ENCODE results near the gene C10orf62. TPM values are rescaled to one million over a fixed set of nuclear protein-coding genes. Genes with fewer than 3 reads are reported as not detected.

The C10orf62 gene
- total and polyA plus RNA-seq, 9 donors: 0.14 TPM; not detected in 8

Other genes with a start within 250 kb of the C10orf62 start
- gene RRP12, start 188.4 kb upstream of the C10orf62 start, total RNA-seq: 14.3 TPM
- 10 to 100 TPM; 19.1 to 26.0 (median 21.6) TPM for gene RRP12, start 188.4 kb upstream of the C10orf62 start, polyA plus RNA-seq (ENCODE audit: insufficient read depth in 1 of 8, insufficient read length in 8 of 8, low replicate concordance in 1 of 8)
- gene PGAM1, start 163.5 kb upstream of the C10orf62 start, total RNA-seq: 102 TPM
- gene PGAM1, start 163.5 kb upstream of the C10orf62 start, polyA plus RNA-seq (ENCODE audit: insufficient read depth in 1 of 8, insufficient read length in 8 of 8, low replicate concordance in 1 of 8): 100 to 1,000 TPM; 103 to 160 (median 113) TPM
- 30.2 TPM for gene EXOSC1, start 143.7 kb upstream of the C10orf62 start, total RNA-seq
- 10 to 100 TPM; 24.1 to 32.2 (median 29.8) TPM for gene EXOSC1, start 143.7 kb upstream of the C10orf62 start, polyA plus RNA-seq (ENCODE audit: insufficient read depth in 1 of 8, insufficient read length in 8 of 8, low replicate concordance in 1 of 8)
- 27.8 TPM for gene ZDHHC16, start 143.5 kb upstream of the C10orf62 start, total RNA-seq
- 10 to 100 TPM; 26.8 to 34.6 (median 31.5) TPM for gene ZDHHC16, start 143.5 kb upstream of the C10orf62 start, polyA plus RNA-seq (ENCODE audit: insufficient read depth in 1 of 8, insufficient read length in 8 of 8, low replicate concordance in 1 of 8)
- 51.9 TPM for gene MMS19, start 91.3 kb upstream of the C10orf62 start, total RNA-seq
- 10 to 100 TPM; 57.6 to 70.8 (median 65.1) TPM for gene MMS19, start 91.3 kb upstream of the C10orf62 start, polyA plus RNA-seq (ENCODE audit: insufficient read depth in 1 of 8, insufficient read length in 8 of 8, low replicate concordance in 1 of 8)
- gene UBTD1, start 90.8 kb upstream of the C10orf62 start, total RNA-seq: 10.6 TPM
- gene UBTD1, start 90.8 kb upstream of the C10orf62 start, polyA plus RNA-seq (ENCODE audit: insufficient read depth in 1 of 8, insufficient read length in 8 of 8, low replicate concordance in 1 of 8): 10 to 100 TPM; 13.0 to 18.9 (median 14.8) TPM
- gene ANKRD2, start 16.9 kb upstream of the C10orf62 start, total RNA-seq: 27.6 TPM
- gene ANKRD2, start 16.9 kb upstream of the C10orf62 start, polyA plus RNA-seq (ENCODE audit: insufficient read depth in 1 of 8, insufficient read length in 8 of 8, low replicate concordance in 1 of 8): 10 to 100 TPM in 6 of 8 donors, 1 to 10 TPM in 2; 6.4 to 34.6 (median 16.1) TPM
- gene HOGA1, start 5.3 kb upstream of the C10orf62 start, total RNA-seq: 0.89 TPM
- 1 to 10 TPM in 1 of 8 donors, under 1 TPM in 7; 0.41 to 1.0 (median 0.73) TPM for gene HOGA1, start 5.3 kb upstream of the C10orf62 start, polyA plus RNA-seq (ENCODE audit: insufficient read depth in 1 of 8, insufficient read length in 8 of 8, low replicate concordance in 1 of 8)
- 3.8 TPM for gene MORN4, start 43.8 kb downstream of the C10orf62 start, total RNA-seq
- 1 to 10 TPM; 4.4 to 7.6 (median 5.5) TPM for gene MORN4, start 43.8 kb downstream of the C10orf62 start, polyA plus RNA-seq (ENCODE audit: insufficient read depth in 1 of 8, insufficient read length in 8 of 8, low replicate concordance in 1 of 8)
- 6.7 TPM for gene PI4K2A, start 51.0 kb downstream of the C10orf62 start, total RNA-seq
- 10 to 100 TPM in 3 of 8 donors, 1 to 10 TPM in 5; 7.7 to 12.0 (median 9.9) TPM for gene PI4K2A, start 51.0 kb downstream of the C10orf62 start, polyA plus RNA-seq (ENCODE audit: insufficient read depth in 1 of 8, insufficient read length in 8 of 8, low replicate concordance in 1 of 8)
- gene AVPI1, start 97.5 kb downstream of the C10orf62 start, total RNA-seq: 6.0 TPM
- gene AVPI1, start 97.5 kb downstream of the C10orf62 start, polyA plus RNA-seq (ENCODE audit: insufficient read depth in 1 of 8, insufficient read length in 8 of 8, low replicate concordance in 1 of 8): 10 to 100 TPM in 1 of 8 donors, 1 to 10 TPM in 7; 3.2 to 10.2 (median 6.1) TPM
- 27.6 TPM for gene MARVELD1, start 124.0 kb downstream of the C10orf62 start, total RNA-seq
- 10 to 100 TPM; 39.0 to 86.3 (median 54.1) TPM for gene MARVELD1, start 124.0 kb downstream of the C10orf62 start, polyA plus RNA-seq (ENCODE audit: insufficient read depth in 1 of 8, insufficient read length in 8 of 8, low replicate concordance in 1 of 8)
- gene ZFYVE27, start 147.4 kb downstream of the C10orf62 start, total RNA-seq: 10.7 TPM
- 10 to 100 TPM in 6 of 8 donors, 1 to 10 TPM in 2; 9.3 to 19.8 (median 12.7) TPM for gene ZFYVE27, start 147.4 kb downstream of the C10orf62 start, polyA plus RNA-seq (ENCODE audit: insufficient read depth in 1 of 8, insufficient read length in 8 of 8, low replicate concordance in 1 of 8)
- 0.75 TPM for gene SFRP5, start 182.3 kb downstream of the C10orf62 start, total RNA-seq
- gene SFRP5, start 182.3 kb downstream of the C10orf62 start, polyA plus RNA-seq (ENCODE audit: insufficient read depth in 1 of 8, insufficient read length in 8 of 8, low replicate concordance in 1 of 8): 1 to 10 TPM in 6 of 8 donors, under 1 TPM in 2; 0.84 to 2.5 (median 1.6) TPM